HEK293 (cell line): ENCODE data around the gene OR1I1.

Experiments used
- CTCF ChIA-PET: fragments of 350-600 bp; formaldehyde crosslinking; extraction: SDS; loops from one replicate; lab custom pipeline; 2021; ENCODE audit warnings: antibody characterized with exemption; lab: Yijun Ruan, JAX
- POLR2A ChIA-PET: fragments of 300-600 bp; formaldehyde crosslinking; extraction: SDS; loops from one replicate; lab custom pipeline; 2020; ENCODE audit warnings: antibody characterized with exemption, inconsistent platforms; lab: Yijun Ruan, JAX
- H3K27ac ChIP-seq: fragments of 200-500 bp; sonication (Bioruptor generic); 2 replicates; pipeline ENCODE4 v1.5.1; 2014; ENCODE audit warnings: low read depth, low read length, control low read depth, inconsistent platforms; ENCODE audit errors: extremely low read depth
- H3K36me3 ChIP-seq, 2 experiments: fragments of 200-500 bp in 1 of 2; sonication (Bioruptor generic) in 1 of 2; 1 replicate in 1 of 2; 2 replicates in 1 of 2; pipeline ENCODE4 v1.5.1; 2014 to 2017; ENCODE audit warnings: inconsistent platforms in 2 of 2, low read length in 2 of 2; ENCODE audit not compliant: control insufficient read depth in 2 of 2, insufficient read depth in 1 of 2
- H3K4me1 ChIP-seq: fragments of 200-500 bp; sonication (Bioruptor generic); 2 replicates; pipeline ENCODE4 v1.5.1; 2014; ENCODE audit warnings: mild to moderate bottlenecking, low read length, inconsistent platforms; ENCODE audit not compliant: control insufficient read depth, insufficient read depth
- H3K4me3 ChIP-seq: 2 replicates; pipeline ENCODE4 v1.5.1; 2011; ENCODE audit warnings: low read depth, mild to moderate bottlenecking, control low read depth, low read length, moderate library complexity
- H3K9me3 ChIP-seq: fragments of 200-500 bp; sonication (Bioruptor generic); 2 replicates; pipeline ENCODE4 v1.5.1; 2014; ENCODE audit warnings: low read depth, low read length, inconsistent platforms; ENCODE audit not compliant: control insufficient read depth, insufficient read depth
- ELK4 ChIP-seq: IDR thresholded peaks from 2 replicates; pipeline ENCODE4 v1.6.1; 2011; ENCODE audit warnings: mild to moderate bottlenecking, low read depth, low read length, borderline replicate concordance
- KLF10 ChIP-seq: fragments of 450-650 bp; IDR thresholded peaks from 2 replicates; pipeline ENCODE4 v1.5.1; 2018; ENCODE audit warnings: missing biosample characterization, mild to moderate bottlenecking, missing genetic modification characterization
- KLF7 ChIP-seq: fragments of 450-650 bp; formaldehyde crosslinking; IDR thresholded peaks from 2 replicates; pipeline ENCODE4 v1.5.1; 2016; ENCODE audit warnings: missing biosample characterization, missing genetic modification characterization, borderline replicate concordance
- OSR2 ChIP-seq: fragments of 450-650 bp; formaldehyde crosslinking; IDR thresholded peaks from 2 replicates; pipeline ENCODE4 v1.5.1; 2016; ENCODE audit warnings: missing biosample characterization, missing genetic modification characterization
- PRDM4 ChIP-seq: fragments of 450-650 bp; formaldehyde crosslinking; IDR thresholded peaks from 2 replicates; pipeline ENCODE4 v1.5.1; 2017; ENCODE audit warnings: missing biosample characterization, missing genetic modification characterization
- REST ChIP-seq: fragments of 450-650 bp; formaldehyde crosslinking; IDR thresholded peaks from 2 replicates; pipeline ENCODE4 v1.5.1; 2016; ENCODE audit warnings: missing biosample characterization, missing genetic modification characterization
- SALL2 ChIP-seq: fragments of 450-650 bp; formaldehyde crosslinking; IDR thresholded peaks from 2 replicates; pipeline ENCODE4 v1.5.0; 2017; ENCODE audit warnings: missing biosample characterization, mild to moderate bottlenecking, missing genetic modification characterization, borderline replicate concordance
- TRIM28 ChIP-seq: IDR thresholded peaks from 2 replicates; pipeline ENCODE4 v1.6.1; 2011; ENCODE audit warnings: low read length, control low read depth, borderline replicate concordance
- ZBTB11 ChIP-seq: fragments of 450-650 bp; formaldehyde crosslinking; conservative IDR thresholded peaks from 2 replicates; pipeline ENCODE4 v1.5.1; 2016; ENCODE audit warnings: low read depth, missing biosample characterization, missing genetic modification characterization
- ZBTB49 ChIP-seq: fragments of 450-650 bp; formaldehyde crosslinking; IDR thresholded peaks from 2 replicates; pipeline ENCODE4 v1.5.1; 2016; ENCODE audit warnings: missing biosample characterization, missing genetic modification characterization, low read depth
- ZNF19 ChIP-seq: fragments of 450-650 bp; formaldehyde crosslinking; IDR thresholded peaks from 2 replicates; pipeline ENCODE4; 2016; ENCODE audit warnings: missing biosample characterization, missing genetic modification characterization, low read depth
- ZNF26 ChIP-seq: fragments of 450-650 bp; formaldehyde crosslinking; IDR thresholded peaks from 2 replicates; pipeline ENCODE4 v1.5.1; 2016; ENCODE audit warnings: missing biosample characterization, missing genetic modification characterization
- ZNF416 ChIP-seq: fragments of 450-650 bp; formaldehyde crosslinking; IDR thresholded peaks from 2 replicates; pipeline ENCODE4 v1.5.1; 2016; ENCODE audit warnings: missing biosample characterization, missing genetic modification characterization
- ZNF529 ChIP-seq: fragments of 450-650 bp; formaldehyde crosslinking; IDR thresholded peaks from 2 replicates; pipeline ENCODE4 v1.5.1; 2017; ENCODE audit warnings: missing genetic modification characterization, missing biosample characterization; ENCODE audit not compliant: insufficient replicate concordance
- ZNF561 ChIP-seq: fragments of 450-650 bp; IDR thresholded peaks from 2 replicates; pipeline ENCODE4 v1.5.1; 2018; ENCODE audit warnings: missing biosample characterization, missing genetic modification characterization, borderline replicate concordance
- ZNF600 ChIP-seq: fragments of 450-650 bp; formaldehyde crosslinking; IDR thresholded peaks from 2 replicates; pipeline ENCODE4 v1.5.1; 2016; ENCODE audit warnings: missing biosample characterization, missing genetic modification characterization
- ZNF626 ChIP-seq: fragments of 450-650 bp; sonication (Bioruptor Pico); formaldehyde crosslinking; IDR thresholded peaks from 2 replicates; pipeline ENCODE4 v1.5.1; 2018; ENCODE audit warnings: missing biosample characterization, missing genetic modification characterization, inconsistent platforms
- ZNF792 ChIP-seq: fragments of 450-650 bp; formaldehyde crosslinking; IDR thresholded peaks from 2 replicates; pipeline ENCODE4 v1.5.1; 2016; ENCODE audit warnings: missing biosample characterization, missing genetic modification characterization
- ZSCAN16 ChIP-seq: fragments of 450-650 bp; formaldehyde crosslinking; IDR thresholded peaks from 2 replicates; pipeline ENCODE4 v1.5.1; 2016; ENCODE audit warnings: missing biosample characterization, missing genetic modification characterization

Gene OR1I1

GRCh38 chr19:15125232-15126067 is 43.4 kb downstream of the OR1I1 start:
- H3K4me1 ChIP-seq: no peaks in the 10 kb centered on the region; the same call in 1 of the 2 replicates
- H3K9me3 ChIP-seq: no peaks in the 10 kb centered on the region
- H3K27ac ChIP-seq: peak overlapping the region; percentile 1; the same call in 1 of the 2 replicates
- peak overlapping the region; percentile 82 for H3K4me3 ChIP-seq
- ChIA-PET POLR2A (interaction anchor here (0.6 kb wide), 2 partner anchors 12 to 74 kb away, joined by 3 read pairs; no protein-coding TSS in a partner anchor), CTCF (interaction anchor here (0.6 to 2.1 kb wide), 4 partner anchors 13 to 369 kb away, joined by 5 to 29 read pairs (median 6); no protein-coding TSS in a partner anchor)
- H3K36me3 ChIP-seq: peaks cover 0 to 22% of the 10 kb centered on the region in 2 experiments; a peak in 1 of 3 replicates
- TF ChIP-seq ELK4 (no peak), ZNF26 (tag by site-specific recombination) (no peak), ZNF529 (tag by site-specific recombination) (no peak), KLF7 (tag by site-specific recombination) (0 out of 2 replicates have a peak, but pooled peaks have one; percentile 55), ZNF416 (tag by site-specific recombination) (no peak), ZNF626 (tag by site-specific recombination) (no peak), ZNF600 (tag by site-specific recombination) (peak; percentile 79; the same call in 1 of the 2 replicates), ZBTB11 (tag by site-specific recombination) (no peak), OSR2 (tag by site-specific recombination) (peak; percentile 20; the same call in 1 of the 2 replicates), REST (tag by site-specific recombination) (no peak; the same call in none of the 2 replicates), SALL2 (no peak), ZNF19 (tag by site-specific recombination) (no peak), PRDM4 (no peak; the same call in 1 of the 2 replicates), ZBTB49 (no peak), TRIM28 (no peak), KLF10 (tag by site-specific recombination) (peak; percentile 59), ZNF792 (no peak), ZSCAN16 (no peak), ZNF561 (tag by site-specific recombination) (peak; percentile 87)
